Immature natural killer cell (primary cell): ENCODE measurements around the gene SLC26A8. TPM values are rescaled to one million over a fixed set of nuclear protein-coding genes. Genes with fewer than 3 reads are reported as not detected.

ENCODE experiments used
- DNase-seq, 3 donors: peaks; one replicate each; pipeline ENCODE4 v3.0.0; 2022; ENCODE audit warnings: mixed read lengths in 1 of 3
- H3K27ac Mint-ChIP-seq, 6 donors: one replicate each; pipeline ENCODE4 v1.8.0; 2020; ENCODE audit warnings: mixed read lengths in 6 of 6, mild to moderate bottlenecking in 5 of 6, inconsistent platforms in 4 of 6, moderate library complexity in 3 of 6
- H3K27me3 Mint-ChIP-seq, 3 donors: one replicate each; pipeline ENCODE4 v1.8.0; 2020 to 2021; ENCODE audit warnings: low read depth in 3 of 3, mild to moderate bottlenecking in 3 of 3, mixed read lengths in 3 of 3, moderate library complexity in 3 of 3, inconsistent platforms in 1 of 3
- H3K36me3 Mint-ChIP-seq, 3 donors: one replicate each; pipeline ENCODE4 v1.8.0; 2020; ENCODE audit warnings: mixed read lengths in 3 of 3, inconsistent platforms in 2 of 3, mild to moderate bottlenecking in 2 of 3
- H3K4me1 Mint-ChIP-seq, 2 donors: one replicate each; pipeline ENCODE4 v1.8.0; 2020; ENCODE audit warnings: inconsistent platforms in 2 of 2, mild to moderate bottlenecking in 2 of 2, mixed read lengths in 2 of 2, moderate library complexity in 1 of 2
- H3K4me3 Mint-ChIP-seq, 5 donors: one replicate each; pipeline ENCODE4 v1.8.0; 2020; ENCODE audit warnings: mild to moderate bottlenecking in 5 of 5, mixed read lengths in 5 of 5, inconsistent platforms in 3 of 5, moderate library complexity in 3 of 5
- H3K9me3 Mint-ChIP-seq, 6 donors: one replicate each; pipeline ENCODE4 v1.8.0; 2020; ENCODE audit warnings: mild to moderate bottlenecking in 6 of 6, mixed read lengths in 6 of 6, inconsistent platforms in 4 of 6, moderate library complexity in 3 of 6
- polyA plus RNA-seq, 3 donors: library from polyadenylated mRNA; unstranded; fragments of 300-500 nt; fragmentation: Illumina TruSeq; gene quantifications; one replicate each; pipeline ENCODE4 v1.2.3, GENCODE V29; 2021

The SLC26A8 gene
- polyA plus RNA-seq, 3 donors from 2014 or later = not detected

GRCh38 chr6:36064770-36065396 lies 40.4 kb upstream of the SLC26A8 start:
- H3K9me3 Mint-ChIP-seq = no peaks in the 10 kb centered on the region
- H3K4me1 Mint-ChIP-seq = peaks cover 69 to 91% of the 10 kb centered on the region in 2 donors
- peaks cover 0 to 11% (median 7%) of the 10 kb centered on the region in 3 donors for H3K36me3 Mint-ChIP-seq
- H3K4me3 Mint-ChIP-seq = peak overlapping the region in 1 of 5 donors; percentile 3
- peak overlapping the region; percentile 15 to 60 (median 22) for H3K27ac Mint-ChIP-seq
- no peak for DNase-seq
- H3K27me3 Mint-ChIP-seq = no peaks in the 10 kb centered on the region

- no peaks in the 10 kb centered on the region for H3K27me3 Mint-ChIP-seq
- H3K36me3 Mint-ChIP-seq = peaks cover 5 to 15% (median 11%) of the 10 kb centered on the region in 3 donors
- no peak overlapping the region for H3K4me3 Mint-ChIP-seq
- peak overlapping the region in 1 of 6 donors; percentile 46 for H3K27ac Mint-ChIP-seq
- no peaks in the 10 kb centered on the region for H3K9me3 Mint-ChIP-seq
- DNase-seq = no peak
- peaks cover 62 to 86% of the 10 kb centered on the region in 2 donors for H3K4me1 Mint-ChIP-seq
These were observed 39.0 kb upstream of the SLC26A8 start for GRCh38 chr6:36063318-36064060.

- no peak for DNase-seq
- peak overlapping the region in 1 of 6 donors; percentile 23 for H3K27ac Mint-ChIP-seq
- H3K27me3 Mint-ChIP-seq = no peaks in the 10 kb centered on the region
- peaks cover 5 to 15% (median 11%) of the 10 kb centered on the region in 3 donors for H3K36me3 Mint-ChIP-seq
- H3K4me3 Mint-ChIP-seq = no peak overlapping the region
- peaks cover 56 to 86% of the 10 kb centered on the region in 2 donors for H3K4me1 Mint-ChIP-seq
- no peaks in the 10 kb centered on the region for H3K9me3 Mint-ChIP-seq
These were observed 37.8 kb upstream of the SLC26A8 start for GRCh38 chr6:36062247-36062646.

GRCh38 chr6:36061236-36061635 lies 36.8 kb upstream of the SLC26A8 start:
- no peaks in the 10 kb centered on the region for H3K27me3 Mint-ChIP-seq
- DNase-seq = no peak
- H3K27ac Mint-ChIP-seq = peak overlapping the region in 1 of 6 donors; percentile 14
- peaks cover 54 to 86% of the 10 kb centered on the region in 2 donors for H3K4me1 Mint-ChIP-seq
- H3K36me3 Mint-ChIP-seq = peaks cover 5 to 15% (median 11%) of the 10 kb centered on the region in 3 donors
- no peak overlapping the region for H3K4me3 Mint-ChIP-seq
- H3K9me3 Mint-ChIP-seq = no peaks in the 10 kb centered on the region

GRCh38 chr6:36056178-36056577 lies 31.7 kb upstream of the SLC26A8 start:
- Mint-ChIP-seq H3K9me3 (no peaks in the 10 kb centered on the region), H3K4me3 (no peak overlapping the region), H3K27ac (peak overlapping the region in 4 of 6 donors; percentile 1 to 45 (median 38)), H3K4me1 (peaks cover 31 to 58% of the 10 kb centered on the region in 2 donors), H3K27me3 (no peaks in the 10 kb centered on the region), H3K36me3 (peaks cover 5 to 15% (median 11%) of the 10 kb centered on the region in 3 donors)
- no peak for DNase-seq

GRCh38 chr6:36054956-36055355 lies 30.5 kb upstream of the SLC26A8 start:
- no peak for DNase-seq
- Mint-ChIP-seq H3K4me1 (peaks cover 27 to 46% of the 10 kb centered on the region in 2 donors), H3K27me3 (no peaks in the 10 kb centered on the region), H3K27ac (peak overlapping the region in 3 of 6 donors; percentile 17 to 43 (median 24)), H3K4me3 (no peak overlapping the region), H3K36me3 (peaks cover 4 to 5% (median 4%) of the 10 kb centered on the region in 3 donors), H3K9me3 (no peaks in the 10 kb centered on the region)

GRCh38 chr6:36054415-36054814 lies 30.0 kb upstream of the SLC26A8 start:
- Mint-ChIP-seq H3K4me1 (peaks cover 24 to 41% of the 10 kb centered on the region in 2 donors), H3K9me3 (no peaks in the 10 kb centered on the region), H3K36me3 (peaks cover 2 to 3% (median 3%) of the 10 kb centered on the region in 3 donors), H3K4me3 (no peak overlapping the region), H3K27me3 (no peaks in the 10 kb centered on the region), H3K27ac (peak overlapping the region in 1 of 6 donors; percentile 17)
- no peak for DNase-seq

- H3K4me1 Mint-ChIP-seq = peaks cover 22 to 37% of the 10 kb centered on the region in 2 donors
- no peak overlapping the region for H3K4me3 Mint-ChIP-seq
- H3K9me3 Mint-ChIP-seq = no peaks in the 10 kb centered on the region
- H3K27me3 Mint-ChIP-seq = no peaks in the 10 kb centered on the region
- no peaks in the 10 kb centered on the region for H3K36me3 Mint-ChIP-seq
- DNase-seq = no peak
- no peak overlapping the region for H3K27ac Mint-ChIP-seq
These were observed 29.4 kb upstream of the SLC26A8 start for GRCh38 chr6:36053878-36054277.

GRCh38 chr6:36052097-36052496 lies 27.7 kb upstream of the SLC26A8 start:
- H3K27ac Mint-ChIP-seq = no peak overlapping the region
- H3K9me3 Mint-ChIP-seq = no peaks in the 10 kb centered on the region
- H3K36me3 Mint-ChIP-seq = peaks cover 0 to 1% (median 0%) of the 10 kb centered on the region in 3 donors
- no peaks in the 10 kb centered on the region for H3K27me3 Mint-ChIP-seq
- DNase-seq = no peak
- H3K4me3 Mint-ChIP-seq = no peak overlapping the region
- peaks cover 19 to 27% of the 10 kb centered on the region in 2 donors for H3K4me1 Mint-ChIP-seq

- Mint-ChIP-seq H3K36me3 (peaks cover 0 to 5% (median 0%) of the 10 kb centered on the region in 3 donors), H3K4me1 (peaks cover 18 to 24% of the 10 kb centered on the region in 2 donors), H3K27ac (no peak overlapping the region), H3K27me3 (no peaks in the 10 kb centered on the region), H3K9me3 (no peaks in the 10 kb centered on the region), H3K4me3 (no peak overlapping the region)
- DNase-seq = no peak
These were observed 26.7 kb upstream of the SLC26A8 start for GRCh38 chr6:36050947-36051710.

- H3K36me3 Mint-ChIP-seq = peaks cover 0 to 5% (median 0%) of the 10 kb centered on the region in 3 donors
- no peak overlapping the region for H3K27ac Mint-ChIP-seq
- no peak overlapping the region for H3K4me3 Mint-ChIP-seq
- no peaks in the 10 kb centered on the region for H3K9me3 Mint-ChIP-seq
- peaks cover 16 to 19% of the 10 kb centered on the region in 2 donors for H3K4me1 Mint-ChIP-seq
- H3K27me3 Mint-ChIP-seq = no peaks in the 10 kb centered on the region
- no peak for DNase-seq
These were observed 25.9 kb upstream of the SLC26A8 start for GRCh38 chr6:36050305-36050704.

GRCh38 chr6:36049582-36049981 lies 25.1 kb upstream of the SLC26A8 start:
- H3K9me3 Mint-ChIP-seq = no peaks in the 10 kb centered on the region

GRCh38 chr6:36042618-36043260 lies 18.3 kb upstream of the SLC26A8 start:
- Mint-ChIP-seq H3K27ac (peak overlapping the region in 1 of 6 donors; percentile 8), H3K27me3 (no peaks in the 10 kb centered on the region), H3K9me3 (no peaks in the 10 kb centered on the region), H3K4me1 (peaks cover 68 to 83% of the 10 kb centered on the region in 2 donors), H3K4me3 (no peak overlapping the region), H3K36me3 (peaks cover 0 to 5% (median 0%) of the 10 kb centered on the region in 3 donors)
- DNase-seq = no peak

More at GRCh38 chr6:36049582-36049981, 25.1 kb upstream of the SLC26A8 start:
- peaks cover 12 to 19% of the 10 kb centered on the region in 2 donors for H3K4me1 Mint-ChIP-seq
- no peaks in the 10 kb centered on the region for H3K27me3 Mint-ChIP-seq
- DNase-seq = no peak
- H3K4me3 Mint-ChIP-seq = no peak overlapping the region
- H3K36me3 Mint-ChIP-seq = peaks cover 0 to 5% (median 0%) of the 10 kb centered on the region in 3 donors
- H3K27ac Mint-ChIP-seq = no peak overlapping the region
